GM23248 (cell line): Measurements from ENCODE around the gene AFAP1L1.

Experiments
- EZH2 ChIP-seq: fragments of 200-600 bp; sonication (generic); IDR thresholded peaks from 2 replicates; pipeline ENCODE4 v1.6.1; 2018; ENCODE audit warnings: antibody characterized with exemption, mild to moderate bottlenecking; ENCODE audit not compliant: insufficient read depth, poor library complexity, severe bottlenecking
- EZH2phosphoT487 ChIP-seq: fragments of 200-600 bp; sonication (generic); IDR thresholded peaks from 2 replicates; pipeline ENCODE4 v1.6.1; 2018; ENCODE audit warnings: antibody characterized with exemption, moderate library complexity, mild to moderate bottlenecking, low read depth; ENCODE audit not compliant: insufficient read depth

DNA sequence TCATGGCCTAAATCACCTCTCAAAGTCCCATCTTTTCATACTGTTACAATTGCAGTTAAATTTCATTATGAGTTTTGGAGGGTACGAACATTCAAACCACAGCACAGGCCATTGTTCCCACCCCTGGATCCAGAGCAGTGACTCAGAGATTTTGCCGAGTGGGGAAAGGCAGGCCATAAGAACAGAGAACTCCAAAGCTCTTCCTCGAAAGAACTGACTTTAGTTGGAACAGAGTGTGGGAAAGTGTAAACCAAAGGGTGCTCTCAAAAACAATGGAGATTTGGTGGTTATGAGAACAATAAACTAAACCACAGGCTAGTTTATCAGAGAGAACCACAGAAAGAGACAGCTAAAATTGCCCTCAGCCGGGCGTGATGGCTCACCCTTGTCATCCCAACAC lies 54.2 kb downstream of the AFAP1L1 start:
- TF ChIP-seq EZH2 (no peak), EZH2phosphoT487 (no peak)
